ENCODE measurements around the gene GMCL1.
"Not testable (repeated sequence)": the region's sequence is repeated elsewhere in the genome, so short reads cannot be mapped to it uniquely, and the experiment has no call there.

GMCL1 gene

DNA sequence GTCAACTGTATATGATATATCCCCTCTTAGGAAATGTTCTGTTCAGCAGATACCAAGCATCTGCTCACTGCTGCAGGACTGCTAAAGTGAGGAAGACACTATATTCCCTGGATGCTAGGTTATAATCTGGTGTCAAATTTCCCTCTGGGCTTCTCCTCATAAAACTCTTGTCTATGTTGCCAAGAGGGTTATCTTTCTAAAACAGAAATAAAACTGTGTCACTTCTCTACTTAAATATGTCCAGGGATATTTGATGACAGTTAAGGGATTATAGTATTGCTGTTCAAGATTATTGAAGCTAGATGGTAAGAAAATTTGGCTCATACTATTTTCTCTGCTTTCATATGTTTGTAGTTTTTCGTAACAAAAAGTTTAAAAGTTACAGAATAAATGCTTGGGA, 33.8 kb downstream of the GMCL1 start:
- H3K4me2 ChIP-seq: no peak overlapping the region
- TF ChIP-seq, protein P1, sequence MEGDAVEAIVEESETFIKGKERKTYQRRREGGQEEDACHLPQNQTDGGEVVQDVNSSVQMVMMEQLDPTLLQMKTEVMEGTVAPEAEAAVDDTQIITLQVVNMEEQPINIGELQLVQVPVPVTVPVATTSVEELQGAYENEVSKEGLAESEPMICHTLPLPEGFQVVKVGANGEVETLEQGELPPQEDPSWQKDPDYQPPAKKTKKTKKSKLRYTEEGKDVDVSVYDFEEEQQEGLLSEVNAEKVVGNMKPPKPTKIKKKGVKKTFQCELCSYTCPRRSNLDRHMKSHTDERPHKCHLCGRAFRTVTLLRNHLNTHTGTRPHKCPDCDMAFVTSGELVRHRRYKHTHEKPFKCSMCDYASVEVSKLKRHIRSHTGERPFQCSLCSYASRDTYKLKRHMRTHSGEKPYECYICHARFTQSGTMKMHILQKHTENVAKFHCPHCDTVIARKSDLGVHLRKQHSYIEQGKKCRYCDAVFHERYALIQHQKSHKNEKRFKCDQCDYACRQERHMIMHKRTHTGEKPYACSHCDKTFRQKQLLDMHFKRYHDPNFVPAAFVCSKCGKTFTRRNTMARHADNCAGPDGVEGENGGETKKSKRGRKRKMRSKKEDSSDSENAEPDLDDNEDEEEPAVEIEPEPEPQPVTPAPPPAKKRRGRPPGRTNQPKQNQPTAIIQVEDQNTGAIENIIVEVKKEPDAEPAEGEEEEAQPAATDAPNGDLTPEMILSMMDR (conservative IDR thresholded peaks at IDR 0.05; ENCODE audit: low read depth, low read length): no peak

DNA sequence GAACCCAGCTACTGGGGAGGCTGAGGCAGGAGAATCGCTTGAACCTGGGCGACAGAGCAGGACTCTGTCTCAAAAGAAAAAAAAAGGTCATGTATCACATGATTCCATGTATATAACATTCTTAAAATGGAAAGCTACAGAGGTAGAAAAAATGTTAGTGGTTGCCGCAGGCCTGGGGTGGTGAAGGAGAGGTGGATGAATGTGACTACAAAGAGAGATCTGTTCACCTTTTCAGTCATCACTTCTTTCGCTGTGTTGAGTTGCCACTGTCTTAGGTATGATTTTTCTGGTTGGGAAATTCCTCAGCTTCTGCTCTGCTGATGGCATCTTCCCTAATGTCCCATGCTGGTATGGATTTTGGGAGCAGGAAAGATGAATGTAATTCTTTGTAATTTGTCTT, 59.0 kb downstream of the GMCL1 start:
- Histone ChIP-seq H2AFZ (ENCODE audit: low read depth) (no peak overlapping the region), H3K79me2 (ENCODE audit: insufficient read depth, low read depth) (no peaks in the 10 kb centered on the region), H3K27me3 (ENCODE audit: insufficient read depth, low read depth) (no peaks in the 10 kb centered on the region), H3K4me3 (IDR thresholded peaks at IDR 0.05; ENCODE audit: insufficient read depth, low read depth, low read length) (no peak overlapping the region), H3K36me3 (ENCODE audit: insufficient read depth) (no peaks in the 10 kb centered on the region), H4K20me1 (ENCODE audit: insufficient read depth) (no peaks in the 10 kb centered on the region), H3K27ac (no peak overlapping the region), H3K9ac (no peak overlapping the region), H3K4me1 (ENCODE audit: low read depth, poor library complexity, severe bottlenecking) (peaks cover 2% of the 10 kb centered on the region), H3K4me2 (no peak overlapping the region)
- TF ChIP-seq, protein P1 (conservative IDR thresholded peaks at IDR 0.05; ENCODE audit: low read depth, low read length): no peak

More for the DNA sequence above, 33.8 kb downstream of the GMCL1 start:
- Histone ChIP-seq H2AFZ (ENCODE audit: low read depth) (no peak overlapping the region), H3K27me3 (ENCODE audit: insufficient read depth, low read depth) (no peaks in the 10 kb centered on the region), H3K27ac (no peak overlapping the region), H3K4me1 (ENCODE audit: low read depth, poor library complexity, severe bottlenecking) (no peaks in the 10 kb centered on the region), H3K36me3 (ENCODE audit: insufficient read depth) (no peaks in the 10 kb centered on the region), H3K79me2 (ENCODE audit: insufficient read depth, low read depth) (no peaks in the 10 kb centered on the region), H4K20me1 (ENCODE audit: insufficient read depth) (no peaks in the 10 kb centered on the region), H3K9ac (no peak overlapping the region), H3K4me3 (IDR thresholded peaks at IDR 0.05; ENCODE audit: insufficient read depth, low read depth, low read length) (no peak overlapping the region)

DNA sequence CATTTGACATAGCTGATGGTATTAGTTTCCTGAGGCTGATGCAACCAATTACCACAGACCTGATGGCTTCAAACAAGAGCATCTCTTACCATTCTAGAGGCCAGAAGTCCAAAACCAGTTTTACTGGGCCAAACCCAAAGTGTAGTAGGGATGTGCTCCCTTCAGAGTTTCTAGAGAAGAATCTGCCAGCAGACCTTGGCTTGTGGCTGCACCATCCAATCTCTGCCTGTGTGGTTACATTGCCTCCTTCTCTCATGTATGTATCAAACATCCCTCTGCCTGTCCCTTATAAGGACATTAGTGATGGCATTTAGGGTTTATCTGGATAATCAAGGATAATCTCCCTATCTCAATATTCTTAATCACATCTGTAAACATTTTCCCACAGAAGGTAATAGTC, 59.8 kb downstream of the GMCL1 start:
- H3K4me1 ChIP-seq (ENCODE audit: low read depth, poor library complexity, severe bottlenecking): peaks cover 3% of the 10 kb centered on the region
- H2AFZ ChIP-seq (ENCODE audit: low read depth): no peak overlapping the region
- TF ChIP-seq, protein P1 (conservative IDR thresholded peaks at IDR 0.05; ENCODE audit: low read depth, low read length): no peak
- H4K20me1 ChIP-seq (ENCODE audit: insufficient read depth): no peaks in the 10 kb centered on the region
- H3K9ac ChIP-seq: no peak overlapping the region
- H3K4me3 ChIP-seq (IDR thresholded peaks at IDR 0.05; ENCODE audit: insufficient read depth, low read depth, low read length): no peak overlapping the region
- H3K79me2 ChIP-seq (ENCODE audit: insufficient read depth, low read depth): peaks cover 5% of the 10 kb centered on the region
- no peaks in the 10 kb centered on the region for H3K27me3 ChIP-seq (ENCODE audit: insufficient read depth, low read depth)
- H3K27ac ChIP-seq: no peak overlapping the region
- H3K4me2 ChIP-seq: no peak overlapping the region
- no peaks in the 10 kb centered on the region for H3K36me3 ChIP-seq (ENCODE audit: insufficient read depth)

DNA sequence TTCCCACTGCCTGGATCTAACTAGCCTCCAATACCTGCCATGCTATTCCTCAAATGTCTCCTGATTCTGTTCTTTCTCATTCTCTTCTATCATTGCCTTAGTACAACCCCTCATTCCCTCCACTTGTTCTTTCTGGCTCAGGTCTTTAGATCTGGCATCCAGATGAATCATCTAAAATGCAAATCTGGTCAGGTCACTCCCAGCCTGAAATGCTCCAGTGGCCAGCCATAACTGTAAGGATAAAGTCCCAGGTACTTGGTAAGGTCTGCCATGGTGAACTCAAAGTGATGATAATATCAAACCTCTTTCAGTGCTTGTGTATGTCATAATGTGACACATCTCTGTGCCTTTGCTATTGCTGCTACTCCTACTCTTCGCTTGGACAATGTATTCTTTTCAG, 61.4 kb downstream of the GMCL1 start:
- Histone ChIP-seq H3K4me3 (IDR thresholded peaks at IDR 0.05; ENCODE audit: insufficient read depth, low read depth, low read length) (no peak overlapping the region), H3K79me2 (ENCODE audit: insufficient read depth, low read depth) (peaks cover 21% of the 10 kb centered on the region), H3K27me3 (ENCODE audit: insufficient read depth, low read depth) (no peaks in the 10 kb centered on the region), H3K4me1 (ENCODE audit: low read depth, poor library complexity, severe bottlenecking) (peaks cover 12% of the 10 kb centered on the region), H3K36me3 (ENCODE audit: insufficient read depth) (no peaks in the 10 kb centered on the region), H3K9ac (no peak overlapping the region), H2AFZ (ENCODE audit: low read depth) (no peak overlapping the region), H4K20me1 (ENCODE audit: insufficient read depth) (no peaks in the 10 kb centered on the region), H3K4me2 (no peak overlapping the region), H3K27ac (no peak overlapping the region)
- TF ChIP-seq, protein P1 (conservative IDR thresholded peaks at IDR 0.05; ENCODE audit: low read depth, low read length): no peak

DNA sequence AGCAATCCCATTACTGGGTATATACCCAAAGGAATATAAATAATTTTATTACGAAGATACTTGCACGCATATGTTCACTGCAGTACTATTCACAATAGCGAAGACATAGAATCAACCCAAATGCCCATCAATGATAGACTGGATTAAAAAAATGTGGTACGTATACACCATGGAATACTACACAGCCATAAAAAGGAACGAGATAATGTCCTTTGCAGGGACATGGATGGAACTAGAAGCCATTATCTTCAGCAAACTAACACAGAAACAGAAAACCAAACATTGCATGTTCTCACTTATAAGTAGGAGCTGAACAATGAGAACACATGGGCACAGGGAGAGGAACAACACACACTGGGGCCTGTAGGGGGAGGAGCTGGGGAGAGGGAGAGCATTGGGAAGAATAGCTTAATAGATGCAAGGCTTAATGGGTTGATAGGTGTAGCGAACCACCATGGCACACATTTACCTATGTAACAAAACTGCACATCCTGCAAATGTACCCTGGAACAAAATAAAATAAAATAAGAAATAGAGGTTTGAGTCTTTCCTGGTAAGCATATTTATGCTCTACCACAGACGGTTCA, 63.5 kb downstream of the GMCL1 start:
- Histone ChIP-seq H2AFZ (ENCODE audit: low read depth) (peak overlapping the region; percentile 95), H3K79me2 (ENCODE audit: insufficient read depth, low read depth) (peaks cover 26% of the 10 kb centered on the region), H3K4me1 (ENCODE audit: low read depth, poor library complexity, severe bottlenecking) (peaks cover 12% of the 10 kb centered on the region), H3K9ac (peak overlapping the region; percentile 68; the same call in 1 of the 2 replicates), H3K4me2 (peak overlapping the region; percentile 40)
- not testable (repeated sequence) for H3K4me3 ChIP-seq (IDR thresholded peaks at IDR 0.05; ENCODE audit: insufficient read depth, low read depth, low read length); H3K36me3 ChIP-seq (ENCODE audit: insufficient read depth); H3K27ac ChIP-seq; H4K20me1 ChIP-seq (ENCODE audit: insufficient read depth); H3K27me3 ChIP-seq (ENCODE audit: insufficient read depth, low read depth)

Data from KMS-11 (cell line).